Left ventricle myocardium inferior (tissue), 1 donor: ENCODE results near the gene SLC34A2. TPM values are rescaled to one million over a fixed set of nuclear protein-coding genes. Genes with fewer than 3 reads are reported as not detected.

Experiments used
- DNase-seq: peaks from one replicate; pipeline ENCODE4 v3.0.0-alpha.2; 2020
- H3K27ac ChIP-seq: fragments of 200-600 bp; replicated peaks from 2 replicates; pipeline ENCODE4 v1.8.0; 2021
- H3K27me3 ChIP-seq: fragments of 200-600 bp; 2 replicates; pipeline ENCODE4 v1.8.0; 2021; ENCODE audit warnings: low read depth
- H3K36me3 ChIP-seq: fragments of 200-600 bp; 2 replicates; pipeline ENCODE4 v1.8.0; 2021
- H3K4me1 ChIP-seq: fragments of 200-600 bp; 2 replicates; pipeline ENCODE4 v1.8.0; 2021
- H3K4me3 ChIP-seq: fragments of 200-600 bp; 2 replicates; pipeline ENCODE4 v1.8.0; 2021; ENCODE audit warnings: mild to moderate bottlenecking, moderate library complexity
- H3K9me3 ChIP-seq: fragments of 200-600 bp; replicated peaks from 2 replicates; pipeline ENCODE4 v1.8.0; 2021
- CTCF ChIP-seq: fragments of 200-600 bp; IDR thresholded peaks from 2 replicates; pipeline ENCODE4 v1.8.0; 2021; ENCODE audit warnings: antibody characterized with exemption, mild to moderate bottlenecking, borderline replicate concordance
- intact Hi-C: fragments of 100-400 bp; cut with micrococcal nuclease; formaldehyde crosslinking; loops from one replicate; pipeline ENCODE4 v1.11.0; 2022
- total RNA-seq: library from RNA; stranded (reverse); fragmentation: NEBNext Ultra II Directional; extraction: Animal tissue kit (Norgen Biotek cat#: 25700); gene quantifications from one replicate; pipeline ENCODE4 v1.2.1, GENCODE V29; 2021
- donor health status: DM: no; HTN: yes; CAD: no; lungs with severe emphysema.

The SLC34A2 gene
- total RNA-seq, 1 donor from 2014 or later = not detected

GRCh38 chr4:25703731-25704388 is 48.2 kb downstream of the SLC34A2 start:
- H3K36me3 ChIP-seq = no peaks in the 10 kb centered on the region
- H3K9me3 ChIP-seq = peaks cover 4% of the 10 kb centered on the region
- no peak for DNase-seq
- no peak overlapping the region for H3K4me3 ChIP-seq
- peak overlapping the region; percentile 17 for H3K27ac ChIP-seq
- H3K27me3 ChIP-seq = no peaks in the 10 kb centered on the region
- no peak for TF ChIP-seq CTCF
- H3K4me1 ChIP-seq = peaks cover 8% of the 10 kb centered on the region
- intact Hi-C loops = no loop called here

- peaks cover 4% of the 10 kb centered on the region for H3K9me3 ChIP-seq
- DNase-seq = no peak
- H3K4me1 ChIP-seq = peaks cover 8% of the 10 kb centered on the region
- no peak for TF ChIP-seq CTCF
- no peaks in the 10 kb centered on the region for H3K27me3 ChIP-seq
- intact Hi-C loops = no loop called here
- H3K27ac ChIP-seq = peak overlapping the region; percentile 17
- no peaks in the 10 kb centered on the region for H3K36me3 ChIP-seq
- H3K4me3 ChIP-seq = no peak overlapping the region
Measured at GRCh38 chr4:25704516-25704915, 48.9 kb downstream of the SLC34A2 start.

GRCh38 chr4:25710637-25711036 is 55.0 kb downstream of the SLC34A2 start:
- intact Hi-C loops = no loop called here
- Histone ChIP-seq H3K27ac (no peak overlapping the region), H3K4me1 (no peaks in the 10 kb centered on the region), H3K36me3 (no peaks in the 10 kb centered on the region), H3K27me3 (no peaks in the 10 kb centered on the region), H3K4me3 (no peak overlapping the region), H3K9me3 (no peaks in the 10 kb centered on the region)
- TF ChIP-seq CTCF = no peak
- no peak for DNase-seq

GRCh38 chr4:25712611-25713010 is 57.0 kb downstream of the SLC34A2 start:
- intact Hi-C loops = no loop called here
- Histone ChIP-seq H3K4me1 (no peaks in the 10 kb centered on the region), H3K36me3 (no peaks in the 10 kb centered on the region), H3K27ac (no peak overlapping the region), H3K27me3 (no peaks in the 10 kb centered on the region), H3K4me3 (no peak overlapping the region), H3K9me3 (no peaks in the 10 kb centered on the region)
- no peak for TF ChIP-seq CTCF
- DNase-seq = no peak

GRCh38 chr4:25713812-25714211 is 58.2 kb downstream of the SLC34A2 start:
- H3K27me3 ChIP-seq = no peaks in the 10 kb centered on the region
- no peak for TF ChIP-seq CTCF
- DNase-seq = no peak
- H3K36me3 ChIP-seq = no peaks in the 10 kb centered on the region
- no peaks in the 10 kb centered on the region for H3K4me1 ChIP-seq
- intact Hi-C loops = no loop called here
- no peak overlapping the region for H3K27ac ChIP-seq
- H3K9me3 ChIP-seq = no peaks in the 10 kb centered on the region
- no peak overlapping the region for H3K4me3 ChIP-seq
